Body of pancreas (tissue), 4 donors: ENCODE measurements around the gene PLEKHF1. TPM values are rescaled to one million over a fixed set of nuclear protein-coding genes. Genes with fewer than 3 reads are reported as not detected.

Experiments used
- ATAC-seq: fragments of 150-250 bp; one replicate; pipeline ENCODE4 v1.9.1; 2016
- DNase-seq, 4 donors: peaks; one replicate each; pipeline ENCODE4 v3.0.0-alpha.2; 2019
- H3K27ac ChIP-seq, 4 donors: fragments of 200-600 bp; sonication (generic); 1 replicate in 3 of 4; 2 replicates in 1 of 4; pipeline versions ENCODE4 v1.5.1 to v1.6.1; 2016 to 2019; ENCODE audit warnings: mild to moderate bottlenecking in 1 of 4, mixed read lengths in 1 of 4, moderate library complexity in 1 of 4
- H3K27me3 ChIP-seq, 2 donors: fragments of 200-600 bp; sonication (generic); one replicate each; pipeline ENCODE4 v1.6.0; 2016; ENCODE audit warnings: mild to moderate bottlenecking in 1 of 2
- H3K36me3 ChIP-seq, 2 donors: fragments of 200-600 bp; sonication (generic); replicated peaks in 1 of 2; 2 replicates each; pipeline ENCODE4 v1.5.1; 2016; ENCODE audit warnings: low read depth in 2 of 2; ENCODE audit not compliant: insufficient read depth in 1 of 2
- H3K4me1 ChIP-seq: fragments of 200-600 bp; sonication (generic); one replicate; pipeline ENCODE4 v1.6.0; 2016
- H3K4me3 ChIP-seq, 2 donors: fragments of 200-600 bp; sonication (generic); 1 replicate in 1 of 2; 2 replicates in 1 of 2; pipeline ENCODE4 v1.5.1; 2016 to 2019
- H3K9me3 ChIP-seq, 3 donors: fragments of 200-600 bp; sonication (generic); 1 replicate in 2 of 3; 2 replicates in 1 of 3; pipeline ENCODE4 v1.5.1; 2016
- POLR2A ChIP-seq, 3 donors: fragments of 450-650 bp; IDR thresholded peaks; one replicate each; pipeline ENCODE4 v1.6.1; 2016; ENCODE audit warnings: antibody characterized with exemption in 3 of 3, mild to moderate bottlenecking in 2 of 3
- WGBS, 2 donors: methylation state at CpG; one replicate each; pipeline ENCODE4 v1.1.5; 2017; 5-methylcytosine and 5-hydroxymethylcytosine counted together
- intact Hi-C: fragments of 100-400 bp; cut with DNase I; formaldehyde crosslinking; loops from one replicate; pipeline ENCODE4 v1.15.1; 2023
- total RNA-seq, 2 donors: library from RNA; depleted of rRNA; stranded (reverse); fragments of >200 nt; gene quantifications; one replicate each; pipeline ENCODE4 v1.1.0, GENCODE V29; 2016
- TF ChIP-seq, protein P1 (sequence below), 7 experiments: fragments of 450-650 bp in 4 of 7; fragments of 200-600 bp in 3 of 7; sonication (generic) in 3 of 7; IDR thresholded peaks; one replicate each; pipeline ENCODE4 v1.5.1; 2016 to 2019; ENCODE audit warnings: antibody characterized with exemption in 7 of 7

PLEKHF1 gene
- total RNA-seq, 2 donors from 2014 or later, result 13.5 to 16.5 TPM

DNA sequence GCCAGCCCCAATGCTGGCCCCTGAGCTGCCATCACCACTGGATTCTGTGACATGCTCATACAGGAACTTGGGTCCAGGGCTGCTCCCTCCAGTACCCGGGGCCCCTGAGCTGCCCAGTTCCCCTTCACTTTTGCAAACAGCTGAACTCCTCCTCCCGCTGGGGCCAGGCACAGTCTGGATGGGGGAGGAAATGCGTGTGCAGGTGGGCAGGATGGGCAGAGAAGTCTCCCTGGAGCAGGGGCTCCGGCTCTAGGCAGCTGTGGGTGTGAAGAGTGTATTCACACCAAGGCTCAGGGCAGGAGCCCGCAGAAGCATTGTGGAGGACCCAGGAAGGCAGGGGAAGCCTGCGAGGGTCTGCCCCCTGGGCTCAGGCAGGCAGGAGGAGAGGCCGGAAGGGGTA, 46.8 kb upstream of the PLEKHF1 start:
- H3K27ac ChIP-seq, result no peak overlapping the region
- no peaks in the 10 kb centered on the region for H3K4me1 ChIP-seq
- WGBS, 2 donors, result 65 to 84% methylated on average over 6 to 7 of the region's 7 CpGs
- intact Hi-C loops, result loop anchor here (10.0 kb wide), 1 partner anchor 46 kb away; the partner anchor contains the start of gene PLEKHF1
- H3K4me3 ChIP-seq, result no peak overlapping the region
- no peak for TF ChIP-seq POLR2A (IDR thresholded peaks at IDR 0.05)
- TF ChIP-seq, protein P1, sequence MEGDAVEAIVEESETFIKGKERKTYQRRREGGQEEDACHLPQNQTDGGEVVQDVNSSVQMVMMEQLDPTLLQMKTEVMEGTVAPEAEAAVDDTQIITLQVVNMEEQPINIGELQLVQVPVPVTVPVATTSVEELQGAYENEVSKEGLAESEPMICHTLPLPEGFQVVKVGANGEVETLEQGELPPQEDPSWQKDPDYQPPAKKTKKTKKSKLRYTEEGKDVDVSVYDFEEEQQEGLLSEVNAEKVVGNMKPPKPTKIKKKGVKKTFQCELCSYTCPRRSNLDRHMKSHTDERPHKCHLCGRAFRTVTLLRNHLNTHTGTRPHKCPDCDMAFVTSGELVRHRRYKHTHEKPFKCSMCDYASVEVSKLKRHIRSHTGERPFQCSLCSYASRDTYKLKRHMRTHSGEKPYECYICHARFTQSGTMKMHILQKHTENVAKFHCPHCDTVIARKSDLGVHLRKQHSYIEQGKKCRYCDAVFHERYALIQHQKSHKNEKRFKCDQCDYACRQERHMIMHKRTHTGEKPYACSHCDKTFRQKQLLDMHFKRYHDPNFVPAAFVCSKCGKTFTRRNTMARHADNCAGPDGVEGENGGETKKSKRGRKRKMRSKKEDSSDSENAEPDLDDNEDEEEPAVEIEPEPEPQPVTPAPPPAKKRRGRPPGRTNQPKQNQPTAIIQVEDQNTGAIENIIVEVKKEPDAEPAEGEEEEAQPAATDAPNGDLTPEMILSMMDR (IDR thresholded peaks at IDR 0.05), result no peak
- H3K9me3 ChIP-seq, result no peaks in the 10 kb centered on the region
- DNase-seq (no peak), ATAC-seq (no peak)
- no peaks in the 10 kb centered on the region for H3K27me3 ChIP-seq
- peaks cover 2 to 6% of the 10 kb centered on the region in 2 donors for H3K36me3 ChIP-seq

DNA sequence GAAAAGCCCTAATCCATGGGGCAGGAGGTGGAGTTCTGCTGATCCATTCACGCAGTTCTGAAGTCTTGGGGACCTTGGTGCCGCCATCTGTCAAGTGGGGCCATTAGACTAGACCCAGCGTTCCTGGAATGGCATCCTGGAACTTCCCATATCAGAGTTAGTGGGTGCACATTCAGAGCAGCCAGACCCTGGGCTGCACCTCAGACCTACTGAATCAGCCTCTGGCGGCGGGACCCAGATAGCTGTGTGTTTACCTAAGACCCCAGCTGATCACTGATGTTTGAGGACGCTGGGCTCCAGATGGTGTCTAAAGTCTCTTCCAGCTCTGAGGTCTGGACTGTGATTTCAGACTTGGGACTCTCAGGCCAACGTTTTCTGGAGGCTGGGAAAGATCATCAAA, 46.4 kb upstream of the PLEKHF1 start:
- Histone ChIP-seq H3K27ac (no peak overlapping the region), H3K27me3 (no peaks in the 10 kb centered on the region), H3K4me1 (no peaks in the 10 kb centered on the region), H3K9me3 (no peaks in the 10 kb centered on the region), H3K36me3 (peaks cover 0 to 6% of the 10 kb centered on the region in 2 donors), H3K4me3 (no peak overlapping the region)
- TF ChIP-seq, protein P1 (IDR thresholded peaks at IDR 0.05), result no peak
- no peak for TF ChIP-seq POLR2A (IDR thresholded peaks at IDR 0.05)
- DNase-seq, result no peak
- no peak for ATAC-seq
- WGBS, 2 donors, result 42 to 56% methylated on average over 4 to 7 of the region's 7 CpGs
- intact Hi-C loops, result loop anchor here (10.0 kb wide), 1 partner anchor 46 kb away; the partner anchor contains the start of gene PLEKHF1

DNA sequence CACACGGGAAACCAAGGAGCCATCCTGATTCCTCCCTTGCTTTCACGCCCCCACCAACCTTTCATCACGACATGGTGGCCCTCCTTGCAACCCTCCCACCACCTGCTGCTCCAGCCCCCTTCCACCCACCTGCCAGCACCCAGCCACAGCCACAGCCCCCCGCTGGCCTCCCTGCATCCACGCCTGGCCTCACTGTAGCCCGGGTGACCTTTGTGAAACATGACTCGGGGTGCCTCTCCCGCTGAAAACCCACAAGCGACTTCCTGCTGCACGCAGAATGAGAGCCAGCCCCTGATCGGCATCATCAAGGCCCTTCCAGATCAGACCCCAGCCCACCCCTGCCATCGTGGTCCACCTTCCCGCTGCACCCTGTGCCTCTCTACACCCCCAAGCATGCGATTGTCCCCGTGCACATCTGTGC, 44.3 kb upstream of the PLEKHF1 start:
- no peak for DNase-seq
- WGBS, 2 donors, result 55 to 67% methylated on average over 12 to 15 of the region's 15 CpGs

DNA sequence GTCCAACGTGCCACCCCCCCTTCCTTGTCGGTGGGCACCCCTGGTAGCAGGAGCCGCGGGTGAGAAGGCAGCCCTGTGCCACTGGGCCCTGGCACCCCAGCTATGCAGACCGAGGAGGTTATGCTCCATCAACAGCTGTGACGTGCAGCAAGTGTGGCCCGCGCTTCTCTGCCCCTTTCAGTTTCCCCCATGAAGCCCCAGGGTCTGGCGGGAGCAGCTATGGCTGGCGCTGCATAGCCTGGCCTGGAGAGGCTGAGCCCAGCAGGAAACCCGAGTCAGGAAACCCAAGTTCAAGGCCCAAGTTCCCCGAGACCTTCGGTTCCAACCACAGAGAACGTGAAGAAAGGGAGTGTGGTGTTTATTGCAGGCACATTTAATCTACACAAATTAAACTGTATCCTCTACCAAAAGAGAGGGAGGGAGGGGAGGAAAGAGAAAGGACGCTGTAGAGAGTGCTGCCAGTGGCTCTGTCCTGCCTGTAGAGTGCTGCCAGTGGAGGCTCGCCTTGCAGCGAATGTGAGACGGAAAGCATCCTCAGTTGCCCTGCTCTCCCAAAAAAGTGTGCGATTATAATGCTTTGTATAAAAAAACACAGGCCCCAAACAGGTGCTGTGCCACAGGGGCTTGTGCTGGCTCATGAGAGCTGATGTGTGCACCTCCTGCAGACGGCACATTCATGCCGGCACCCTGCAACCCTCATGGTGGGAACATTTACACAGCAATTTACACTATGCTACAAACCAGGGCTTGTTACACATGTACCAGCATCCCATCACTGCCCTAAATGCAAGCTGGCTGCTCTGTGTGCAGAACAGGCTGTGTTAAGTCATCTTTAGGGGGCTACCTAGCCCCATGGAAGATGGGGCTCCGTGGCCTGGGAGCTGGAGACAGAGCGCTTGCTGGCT, 42.8 kb upstream of the PLEKHF1 start:
- H3K27ac ChIP-seq, result no peak overlapping the region
- H3K4me3 ChIP-seq, result no peak overlapping the region
- no peaks in the 10 kb centered on the region for H3K36me3 ChIP-seq
- intact Hi-C loops, result no loop called here
- no peaks in the 10 kb centered on the region for H3K9me3 ChIP-seq
- WGBS, 2 donors, result 70 to 79% methylated on average over 14 to 22 of the region's 23 CpGs
- peaks cover 12% of the 10 kb centered on the region for H3K4me1 ChIP-seq
- DNase-seq, result no peak
- no peak for ATAC-seq
- TF ChIP-seq, protein P1 (IDR thresholded peaks at IDR 0.05), result no peak
- TF ChIP-seq POLR2A (IDR thresholded peaks at IDR 0.05), result no peak
- H3K27me3 ChIP-seq, result no peaks in the 10 kb centered on the region

More for the DNA sequence above, 44.3 kb upstream of the PLEKHF1 start:
- H3K27me3 ChIP-seq, result no peaks in the 10 kb centered on the region
- TF ChIP-seq, protein P1 (IDR thresholded peaks at IDR 0.05), result no peak
- no peak for TF ChIP-seq POLR2A (IDR thresholded peaks at IDR 0.05)
- peaks cover 12% of the 10 kb centered on the region for H3K4me1 ChIP-seq
- intact Hi-C loops, result no loop called here
- H3K27ac ChIP-seq, result no peak overlapping the region
- ATAC-seq, result no peak
- H3K4me3 ChIP-seq, result no peak overlapping the region
- H3K9me3 ChIP-seq, result no peaks in the 10 kb centered on the region
- H3K36me3 ChIP-seq, result peaks cover 0 to 3% of the 10 kb centered on the region in 2 donors
